HEK293 (cell line): ENCODE measurements around the gene SCAF4.

ENCODE experiments used
- GLIS1 ChIP-seq: fragments of 450-650 bp; formaldehyde crosslinking; IDR thresholded peaks from 2 replicates; pipeline ENCODE4 v1.5.1; 2016; ENCODE audit warnings: missing biosample characterization, missing genetic modification characterization
- RBAK ChIP-seq: fragments of 450-650 bp; formaldehyde crosslinking; IDR thresholded peaks from 2 replicates; pipeline ENCODE4 v1.5.1; 2016; ENCODE audit warnings: missing biosample characterization, missing genetic modification characterization
- REST ChIP-seq: fragments of 450-650 bp; formaldehyde crosslinking; IDR thresholded peaks from 2 replicates; pipeline ENCODE4 v1.5.1; 2016; ENCODE audit warnings: missing biosample characterization, missing genetic modification characterization
- SCRT1 ChIP-seq: fragments of 450-650 bp; formaldehyde crosslinking; IDR thresholded peaks from 2 replicates; pipeline ENCODE4 v1.5.1; 2016; ENCODE audit warnings: missing biosample characterization, missing genetic modification characterization, borderline replicate concordance
- SCRT2 ChIP-seq: fragments of 450-650 bp; formaldehyde crosslinking; IDR thresholded peaks from 2 replicates; pipeline ENCODE4 v1.5.1; 2016; ENCODE audit warnings: missing biosample characterization, missing genetic modification characterization
- SP7 ChIP-seq: fragments of 450-650 bp; formaldehyde crosslinking; IDR thresholded peaks from 2 replicates; pipeline ENCODE4 v1.5.1; 2016; ENCODE audit warnings: missing biosample characterization, missing genetic modification characterization
- ZBTB10 ChIP-seq: fragments of 450-650 bp; formaldehyde crosslinking; IDR thresholded peaks from 2 replicates; pipeline ENCODE4 v1.5.1; 2016; ENCODE audit warnings: missing biosample characterization, missing genetic modification characterization
- ZBTB26 ChIP-seq: fragments of 450-650 bp; formaldehyde crosslinking; optimal IDR thresholded peaks from 2 replicates; pipeline ENCODE3; 2016; ENCODE audit warnings: missing biosample characterization, mild to moderate bottlenecking, missing genetic modification characterization
- ZBTB6 ChIP-seq: fragments of 450-650 bp; formaldehyde crosslinking; IDR thresholded peaks from 2 replicates; pipeline ENCODE4 v1.5.1; 2017; ENCODE audit warnings: missing biosample characterization, missing genetic modification characterization
- ZFHX2 ChIP-seq: fragments of 450-650 bp; formaldehyde crosslinking; conservative IDR thresholded peaks from 2 replicates; pipeline ENCODE4 v1.5.1; 2016; ENCODE audit warnings: missing biosample characterization, missing genetic modification characterization
- ZNF132 ChIP-seq: fragments of 450-650 bp; formaldehyde crosslinking; IDR thresholded peaks from 2 replicates; pipeline ENCODE4 v1.5.1; 2017; ENCODE audit warnings: missing biosample characterization, missing genetic modification characterization, borderline replicate concordance
- ZNF175 ChIP-seq: fragments of 450-650 bp; formaldehyde crosslinking; IDR thresholded peaks from 2 replicates; pipeline ENCODE4 v1.5.1; 2016; ENCODE audit warnings: missing biosample characterization, missing genetic modification characterization
- ZNF26 ChIP-seq: fragments of 450-650 bp; formaldehyde crosslinking; IDR thresholded peaks from 2 replicates; pipeline ENCODE4 v1.5.1; 2016; ENCODE audit warnings: missing biosample characterization, missing genetic modification characterization
- ZNF292 ChIP-seq: fragments of 450-650 bp; formaldehyde crosslinking; IDR thresholded peaks from 2 replicates; pipeline ENCODE4 v1.5.1; 2016; ENCODE audit warnings: low read depth, missing biosample characterization, missing genetic modification characterization, borderline replicate concordance
- ZNF302 ChIP-seq: fragments of 450-650 bp; formaldehyde crosslinking; IDR thresholded peaks from 2 replicates; pipeline ENCODE4 v1.5.1; 2016; ENCODE audit warnings: missing biosample characterization, missing genetic modification characterization, low read depth
- ZNF362 ChIP-seq: fragments of 450-650 bp; formaldehyde crosslinking; IDR thresholded peaks from 2 replicates; pipeline ENCODE4 v1.5.1; 2016; ENCODE audit warnings: missing biosample characterization, missing genetic modification characterization
- ZNF404 ChIP-seq: fragments of 450-650 bp; formaldehyde crosslinking; IDR thresholded peaks from 2 replicates; pipeline ENCODE4 v1.5.1; 2017; ENCODE audit warnings: missing biosample characterization, missing genetic modification characterization
- ZNF529 ChIP-seq: fragments of 450-650 bp; formaldehyde crosslinking; IDR thresholded peaks from 2 replicates; pipeline ENCODE4 v1.5.1; 2017; ENCODE audit warnings: missing genetic modification characterization, missing biosample characterization; ENCODE audit not compliant: insufficient replicate concordance
- ZNF549 ChIP-seq: fragments of 450-650 bp; IDR thresholded peaks from 2 replicates; pipeline ENCODE4 v1.5.1; 2018; ENCODE audit warnings: missing biosample characterization, missing genetic modification characterization, mild to moderate bottlenecking, inconsistent platforms, moderate library complexity
- ZNF561 ChIP-seq: fragments of 450-650 bp; IDR thresholded peaks from 2 replicates; pipeline ENCODE4 v1.5.1; 2018; ENCODE audit warnings: missing biosample characterization, missing genetic modification characterization, borderline replicate concordance
- ZNF623 ChIP-seq: fragments of 450-650 bp; formaldehyde crosslinking; IDR thresholded peaks from 2 replicates; pipeline ENCODE4 v1.5.1; 2016; ENCODE audit warnings: missing biosample characterization, missing genetic modification characterization
- ZNF624 ChIP-seq: fragments of 450-650 bp; formaldehyde crosslinking; IDR thresholded peaks from 2 replicates; pipeline ENCODE4 v1.5.1; 2017; ENCODE audit warnings: missing biosample characterization, missing genetic modification characterization
- ZNF677 ChIP-seq: fragments of 450-650 bp; IDR thresholded peaks from 2 replicates; pipeline ENCODE4 v1.5.0; 2018; ENCODE audit warnings: missing biosample characterization, mild to moderate bottlenecking, missing genetic modification characterization, moderate library complexity
- ZNF776 ChIP-seq: fragments of 450-650 bp; formaldehyde crosslinking; IDR thresholded peaks from 2 replicates; pipeline ENCODE4 v1.5.0; 2017; ENCODE audit warnings: missing biosample characterization, missing genetic modification characterization, borderline replicate concordance
- ZNF791 ChIP-seq: fragments of 450-650 bp; formaldehyde crosslinking; IDR thresholded peaks from 2 replicates; pipeline ENCODE4 v1.5.1; 2016; ENCODE audit warnings: missing biosample characterization, missing genetic modification characterization
- ZSCAN5A ChIP-seq: fragments of 450-650 bp; formaldehyde crosslinking; IDR thresholded peaks from 2 replicates; pipeline ENCODE4 v1.5.1; 2016; ENCODE audit warnings: missing biosample characterization, missing genetic modification characterization

The SCAF4 gene

GRCh38 chr21:31668651-31669491 lies 63.0 kb downstream of the SCAF4 start (continued):
- TF ChIP-seq REST (tag by site-specific recombination) (no peak), ZNF302 (tag by site-specific recombination) (no peak), ZNF132 (tag by site-specific recombination) (no peak), SP7 (tag by site-specific recombination) (peak; percentile 68; the same call in 1 of the 2 replicates), RBAK (no peak), ZNF26 (tag by site-specific recombination) (no peak), ZNF549 (tag by site-specific recombination) (no peak), GLIS1 (tag by site-specific recombination) (no peak), SCRT2 (tag by site-specific recombination) (no peak), SCRT1 (0 out of 2 replicates have a peak, but pooled peaks have one; percentile 55), ZNF776 (tag by site-specific recombination) (no peak), ZSCAN5A (no peak), ZBTB26 (tag by site-specific recombination) (no peak), ZNF561 (tag by site-specific recombination) (0 out of 2 replicates have a peak, but pooled peaks have one; percentile 11), ZNF791 (tag by site-specific recombination) (no peak), ZNF529 (peak; percentile 2), ZNF623 (tag by site-specific recombination) (no peak), ZNF362 (tag by site-specific recombination) (no peak), ZBTB10 (tag by site-specific recombination) (no peak), ZNF292 (tag by site-specific recombination) (no peak), ZNF404 (no peak), ZNF624 (tag by site-specific recombination) (no peak), ZNF677 (tag by site-specific recombination) (no peak), ZNF175 (no peak), ZFHX2 (tag by site-specific recombination) (no peak), ZBTB6 (tag by site-specific recombination) (no peak)
